GM12873 (cell line): ENCODE data around the gene TCF19.
A peak's percentile ranks its signal among the peaks of the same experiment; 100 is the strongest.

Experiments used
- CTCF ChIP-seq: IDR thresholded peaks from 2 replicates; pipeline ENCODE4 v1.5.1; 2012; ENCODE audit warnings: low read depth, mild to moderate bottlenecking, moderate library complexity, low read length, control low read depth; ENCODE audit not compliant: insufficient read depth; ENCODE audit errors: missing control alignments

Gene TCF19

GRCh38 chr6:31122791-31123706 is 35.3 kb upstream of the TCF19 start:
- TF ChIP-seq CTCF, result no peak

GRCh38 chr6:31125162-31125561 is 33.2 kb upstream of the TCF19 start:
- no peak for TF ChIP-seq CTCF

GRCh38 chr6:31125586-31126363 is 32.6 kb upstream of the TCF19 start:
- no peak for TF ChIP-seq CTCF

GRCh38 chr6:31126396-31127175 is 31.8 kb upstream of the TCF19 start:
- TF ChIP-seq CTCF, result no peak

- TF ChIP-seq CTCF, result peak; percentile 93
Observed at GRCh38 chr6:31128093-31128676, 30.2 kb upstream of the TCF19 start.

GRCh38 chr6:31129130-31129529 is 29.3 kb upstream of the TCF19 start:
- no peak for TF ChIP-seq CTCF

GRCh38 chr6:31130751-31131150 is 27.6 kb upstream of the TCF19 start:
- TF ChIP-seq CTCF, result no peak
